Raji (cell line): ENCODE results near the gene C1QTNF1.

ENCODE experiments used
- POLR2A ChIP-seq: IDR thresholded peaks from 2 replicates; pipeline ENCODE4 v1.6.1; 2011; ENCODE audit warnings: low read depth, low read length, control low read depth; ENCODE audit not compliant: insufficient read depth

The C1QTNF1 gene

GRCh38 chr17:79023886-79024771, at the start of gene C1QTNF1:
Gene C1QTNF1, plus strand, starts transcription at chr17:79024169. Its CDS starts 19,800 bp downstream, at chr17:79043969.
- TF ChIP-seq POLR2A = no peak

- TF ChIP-seq POLR2A = no peak
Measured at GRCh38 chr17:78974635-78975591, 49.1 kb upstream of the C1QTNF1 start.

GRCh38 chr17:78976907-78977680, 46.9 kb upstream of the C1QTNF1 start:
- no peak for TF ChIP-seq POLR2A

GRCh38 chr17:78977681-78977943, 46.4 kb upstream of the C1QTNF1 start:
- TF ChIP-seq POLR2A = no peak

- no peak for TF ChIP-seq POLR2A
Measured at GRCh38 chr17:78977997-78978973, 45.7 kb upstream of the C1QTNF1 start.

GRCh38 chr17:78979780-78980623, 44.0 kb upstream of the C1QTNF1 start, which contains the start of gene LGALS3BP:
Gene LGALS3BP, minus strand, starts transcription at chr17:78979923. Its CDS starts 2,732 bp downstream, at chr17:78977191.
- no peak for TF ChIP-seq POLR2A

- no peak for TF ChIP-seq POLR2A
Measured at GRCh38 chr17:78980624-78980972, 43.4 kb upstream of the C1QTNF1 start.

GRCh38 chr17:78981010-78981888, 42.7 kb upstream of the C1QTNF1 start:
- TF ChIP-seq POLR2A = no peak

- no peak for TF ChIP-seq POLR2A
Measured at GRCh38 chr17:78985395-78985794, 38.6 kb upstream of the C1QTNF1 start.

GRCh38 chr17:78986048-78986648, 37.8 kb upstream of the C1QTNF1 start:
- no peak for TF ChIP-seq POLR2A

GRCh38 chr17:78986649-78987328, 37.2 kb upstream of the C1QTNF1 start:
- TF ChIP-seq POLR2A = no peak
